Calu3 (cell line): ENCODE results near the gene SLN. TPM values are rescaled to one million over a fixed set of nuclear protein-coding genes. Genes with fewer than 3 reads are reported as not detected.
A peak's percentile ranks its signal among the peaks of the same experiment; 100 is the strongest.
"Not testable (repeated sequence)": the region's sequence is repeated elsewhere in the genome, so short reads cannot be mapped to it uniquely, and the experiment has no call there.

Experiments
- Bru-seq: library from RNA; stranded (reverse); fragments of 400-500 nt; gene quantifications from one replicate; lab custom pipeline; 2021; lab: Mats Ljungman, UMichigan
- BruChase-seq, 2 experiments: library from RNA; stranded (reverse); fragments of 400-500 nt; gene quantifications; one replicate each; lab custom pipeline; 2021; lab: Mats Ljungman, UMichigan
- BruUV-seq: library from RNA; stranded (reverse); fragments of 400-500 nt; replicated peaks from 2 replicates; lab custom pipeline; 2021; lab: Mats Ljungman, UMichigan
- CTCF ChIA-PET: fragments of 300-600 bp; sonication (Branson Sonifier 250); formaldehyde crosslinking; loops from one replicate; lab custom pipeline; 2022; ENCODE audit warnings: antibody characterized with exemption; lab: Charles Lee
- DNase-seq: peaks from one replicate; pipeline ENCODE4 v3.0.0; 2022
- H3K27ac Mint-ChIP-seq: one replicate; pipeline ENCODE4 v1.8.0; 2022; ENCODE audit warnings: mixed read lengths; ENCODE audit not compliant: unreplicated experiment
- H3K27me3 Mint-ChIP-seq: one replicate; pipeline ENCODE4 v1.8.0; 2022; ENCODE audit warnings: mixed read lengths; ENCODE audit not compliant: unreplicated experiment
- H3K36me3 Mint-ChIP-seq: one replicate; pipeline ENCODE4 v1.8.0; 2022; ENCODE audit warnings: mild to moderate bottlenecking, moderate library complexity, mixed read lengths; ENCODE audit not compliant: insufficient read depth, unreplicated experiment
- H3K4me1 Mint-ChIP-seq: one replicate; pipeline ENCODE4 v1.8.0; 2022; ENCODE audit warnings: mild to moderate bottlenecking, low read depth, mixed read lengths; ENCODE audit not compliant: unreplicated experiment
- H3K4me3 Mint-ChIP-seq: one replicate; pipeline ENCODE4 v1.8.0; 2022; ENCODE audit warnings: mild to moderate bottlenecking, low read depth, moderate library complexity, mixed read lengths; ENCODE audit not compliant: unreplicated experiment
- H3K9me3 Mint-ChIP-seq: one replicate; pipeline ENCODE4 v1.8.0; 2022; ENCODE audit warnings: low read depth, mixed read lengths; ENCODE audit not compliant: unreplicated experiment
- CTCF ChIP-seq: fragments of 200-600 bp; IDR thresholded peaks from one replicate; pipeline ENCODE4 v1.8.0; 2022; ENCODE audit warnings: antibody characterized with exemption; ENCODE audit not compliant: unreplicated experiment
- intact Hi-C: fragments of 100-400 bp; cut with micrococcal nuclease; formaldehyde crosslinking; loops from one replicate; pipeline ENCODE4 v1.10.0; 2022; ENCODE audit not compliant: unreplicated experiment
- long read RNA-seq: library from polyadenylated mRNA; stranded (forward); transcript quantifications from one replicate; pipeline ENCODE4 v2.0.0, GENCODE V29; 2022
- total RNA-seq: library from RNA; stranded (reverse); gene quantifications from 2 replicates; pipeline ENCODE4 v1.2.3, GENCODE V29; 2022

The SLN gene
- total RNA-seq (not detected in 2 replicates), Bru-seq, nascent RNA (not detected), BruChase-seq, experiment 1, labeled RNA remaining after a 6-hour chase (not detected), BruChase-seq, experiment 2, labeled RNA remaining after a 2-hour chase (percentile 6 among the genes with signal in this experiment)
- long read RNA-seq, result 0 reads

GRCh38 chr11:107711861-107712755 is at the start of gene SLN:
Gene SLN (minus strand): TSS chr11:107712056.
- CTCF ChIA-PET, result no interaction called here
- intact Hi-C loops, result no loop called here
- Mint-ChIP-seq H3K9me3 (no peaks in the 10 kb centered on the region), H3K4me3 (no peak within 1 kb of the TSS), H3K36me3 (no peaks in the 10 kb centered on the region), H3K27ac (no peak within 1 kb of the TSS), H3K27me3 (peaks cover 24% of the 10 kb centered on the region), H3K4me1 (no peaks in the 10 kb centered on the region)
- no peak for DNase-seq
- no TSS peak for BruUV-seq
- TF ChIP-seq CTCF, result no peak

- peaks cover 20% of the 10 kb centered on the region for H3K27me3 Mint-ChIP-seq
- DNase-seq, H3K27ac Mint-ChIP-seq, H3K4me3 Mint-ChIP-seq, BruUV-seq, intact Hi-C loops, H3K9me3 Mint-ChIP-seq, H3K36me3 Mint-ChIP-seq: not testable (repeated sequence)
- H3K4me1 Mint-ChIP-seq, result peaks cover 13% of the 10 kb centered on the region
- CTCF ChIA-PET, result interaction anchor here (0.6 kb wide), 1 partner anchor 901 kb away, joined by 6 read pairs; no protein-coding TSS in a partner anchor
These were observed 47.0 kb upstream of the SLN start for GRCh38 chr11:107758719-107759355.

- no peak overlapping the region for H3K4me3 Mint-ChIP-seq
- no peaks in the 10 kb centered on the region for H3K9me3 Mint-ChIP-seq
- CTCF ChIA-PET, result no interaction called here
- BruUV-seq, result no TSS peak
- intact Hi-C loops, result no loop called here
- TF ChIP-seq CTCF, result no peak
- DNase-seq, result no peak
- H3K27ac Mint-ChIP-seq, result no peak overlapping the region
- peaks cover 13% of the 10 kb centered on the region for H3K4me1 Mint-ChIP-seq
- peaks cover 11% of the 10 kb centered on the region for H3K27me3 Mint-ChIP-seq
- no peaks in the 10 kb centered on the region for H3K36me3 Mint-ChIP-seq
These were observed 45.8 kb upstream of the SLN start for GRCh38 chr11:107757661-107758060.

- BruUV-seq, result no TSS peak
- Mint-ChIP-seq H3K4me3 (no peak overlapping the region), H3K4me1 (peaks cover 13% of the 10 kb centered on the region), H3K27me3 (no peaks in the 10 kb centered on the region), H3K9me3 (no peaks in the 10 kb centered on the region), H3K27ac (no peak overlapping the region), H3K36me3 (no peaks in the 10 kb centered on the region)
- TF ChIP-seq CTCF, result no peak
- CTCF ChIA-PET, result no interaction called here
- intact Hi-C loops, result no loop called here
- DNase-seq, result no peak
These were observed 44.7 kb upstream of the SLN start for GRCh38 chr11:107756553-107756952.
